OCI-LY3 (cell line): ENCODE results near the gene MYOG.

Source experiments
- EZH2phosphoT487 ChIP-seq: fragments of 200-600 bp; shearing (Covaris generic); IDR thresholded peaks from 2 replicates; pipeline ENCODE4 v1.6.1; 2018; ENCODE audit warnings: antibody characterized with exemption, mixed run types, low read depth
- TF ChIP-seq, protein P1 (sequence below): fragments of 200-600, 300-600 bp; sonication (generic); IDR thresholded peaks from 2 replicates; pipeline ENCODE4 v1.5.1; 2014; ENCODE audit warnings: antibody characterized with exemption, low read length, low read depth

DNA sequence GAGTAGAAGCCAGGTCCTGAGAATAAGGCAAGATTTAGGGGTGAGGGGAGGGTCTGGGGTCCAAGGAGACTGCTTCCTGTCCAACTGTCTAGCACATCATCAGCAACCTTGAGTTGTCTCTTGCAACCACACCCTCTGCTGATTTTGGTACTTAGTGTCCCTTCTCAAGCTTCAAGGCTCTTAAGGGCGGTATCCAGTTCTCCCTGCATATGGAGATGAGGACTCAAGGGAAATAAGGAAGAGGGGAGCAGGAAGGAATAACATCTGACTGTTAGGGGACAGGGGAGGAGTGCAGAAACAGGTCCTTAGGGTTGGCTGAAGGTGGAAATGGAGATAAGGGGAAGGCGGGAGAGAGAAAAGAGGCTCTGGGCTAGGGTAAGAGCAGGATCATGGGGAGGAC is 12.3 kb downstream of the MYOG start:
- TF ChIP-seq, protein P1, sequence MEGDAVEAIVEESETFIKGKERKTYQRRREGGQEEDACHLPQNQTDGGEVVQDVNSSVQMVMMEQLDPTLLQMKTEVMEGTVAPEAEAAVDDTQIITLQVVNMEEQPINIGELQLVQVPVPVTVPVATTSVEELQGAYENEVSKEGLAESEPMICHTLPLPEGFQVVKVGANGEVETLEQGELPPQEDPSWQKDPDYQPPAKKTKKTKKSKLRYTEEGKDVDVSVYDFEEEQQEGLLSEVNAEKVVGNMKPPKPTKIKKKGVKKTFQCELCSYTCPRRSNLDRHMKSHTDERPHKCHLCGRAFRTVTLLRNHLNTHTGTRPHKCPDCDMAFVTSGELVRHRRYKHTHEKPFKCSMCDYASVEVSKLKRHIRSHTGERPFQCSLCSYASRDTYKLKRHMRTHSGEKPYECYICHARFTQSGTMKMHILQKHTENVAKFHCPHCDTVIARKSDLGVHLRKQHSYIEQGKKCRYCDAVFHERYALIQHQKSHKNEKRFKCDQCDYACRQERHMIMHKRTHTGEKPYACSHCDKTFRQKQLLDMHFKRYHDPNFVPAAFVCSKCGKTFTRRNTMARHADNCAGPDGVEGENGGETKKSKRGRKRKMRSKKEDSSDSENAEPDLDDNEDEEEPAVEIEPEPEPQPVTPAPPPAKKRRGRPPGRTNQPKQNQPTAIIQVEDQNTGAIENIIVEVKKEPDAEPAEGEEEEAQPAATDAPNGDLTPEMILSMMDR: no peak
- no peak for TF ChIP-seq EZH2phosphoT487
